Stimulated activated CD8-positive, alpha-beta memory T cell treated with anti-CD3 and anti-CD28 coated beads, Interleukin-12 subunit alpha, Interleukin-12 subunit beta, amount 100 ng/mL, for 1 hour (primary cell): ENCODE results near the gene GPR6.

ENCODE experiments used
- DNase-seq: peaks from one replicate; pipeline ENCODE4 v3.0.0-alpha.2; 2020; ENCODE audit warnings: low read depth

The GPR6 gene

GRCh38 chr6:109999740-110000139 is 21.6 kb downstream of the GPR6 start:
- no peak for DNase-seq

- DNase-seq, result no peak
Measured at GRCh38 chr6:110002676-110003075, 24.6 kb downstream of the GPR6 start.

- no peak for DNase-seq
Measured at GRCh38 chr6:110013386-110013785, 35.3 kb downstream of the GPR6 start.

GRCh38 chr6:110015206-110015605 is 37.1 kb downstream of the GPR6 start:
- DNase-seq, result no peak

- DNase-seq, result no peak
Measured at GRCh38 chr6:110017306-110017705, 39.2 kb downstream of the GPR6 start.

- DNase-seq, result no peak
Measured at GRCh38 chr6:110017946-110018345, 39.8 kb downstream of the GPR6 start.

GRCh38 chr6:110018486-110018885 is 40.4 kb downstream of the GPR6 start:
- DNase-seq, result no peak

GRCh38 chr6:110020888-110021287 is 42.8 kb downstream of the GPR6 start:
- no peak for DNase-seq

GRCh38 chr6:110029144-110029543 is 51.0 kb downstream of the GPR6 start:
- DNase-seq, result no peak
